ENCODE results near the gene ANXA4.
"Not testable (repeated sequence)": the region's sequence is repeated elsewhere in the genome, so short reads cannot be mapped to it uniquely, and the experiment has no call there.

Gene ANXA4

DNA sequence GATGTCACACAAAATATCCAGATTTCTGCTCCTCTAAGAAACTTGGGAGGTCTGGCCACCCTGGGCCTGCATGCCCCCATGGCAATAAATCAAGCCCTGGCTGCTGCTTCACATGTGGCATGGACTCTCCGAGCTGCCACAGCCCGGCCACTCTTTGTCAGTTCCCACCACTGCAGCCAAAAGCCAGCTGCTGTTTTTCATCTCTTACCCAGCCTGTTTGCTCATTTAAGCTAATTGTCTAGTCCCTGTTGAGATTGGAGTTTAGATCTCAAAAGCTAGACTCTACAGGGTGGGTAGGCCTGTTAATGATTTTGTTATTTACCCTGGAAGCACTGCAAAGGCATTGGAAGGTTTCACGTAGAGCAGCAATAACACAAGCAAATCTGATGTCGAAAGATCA lies 20.9 kb upstream of the ANXA4 start:
- no peak for DNase-seq (ENCODE audit: low spot score)

DNA sequence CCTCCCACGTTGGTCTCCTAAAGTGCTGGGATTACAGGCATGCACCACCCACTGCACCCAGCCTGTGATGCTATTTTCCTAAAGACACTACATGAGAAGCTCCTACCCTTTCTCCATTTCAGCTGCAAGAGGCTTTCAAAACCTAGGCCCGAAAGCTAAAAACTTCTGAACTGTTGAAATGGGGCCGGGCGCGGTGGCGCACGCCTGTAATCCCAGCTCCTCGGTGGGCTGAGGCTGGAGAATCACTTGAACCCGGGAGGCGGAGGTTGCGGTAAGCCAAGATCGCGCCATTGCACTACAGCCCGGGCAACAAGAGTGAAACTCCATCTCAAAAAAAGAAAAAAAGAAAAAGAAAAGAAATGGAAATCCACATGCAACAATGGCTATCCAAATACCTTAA lies 18.1 kb upstream of the ANXA4 start:
- DNase-seq (ENCODE audit: low spot score): no peak

- peak; percentile 62 for DNase-seq (ENCODE audit: low spot score)
These were observed 17.3 kb upstream of the ANXA4 start for GRCh38 chr2:69724540-69725159.

DNA sequence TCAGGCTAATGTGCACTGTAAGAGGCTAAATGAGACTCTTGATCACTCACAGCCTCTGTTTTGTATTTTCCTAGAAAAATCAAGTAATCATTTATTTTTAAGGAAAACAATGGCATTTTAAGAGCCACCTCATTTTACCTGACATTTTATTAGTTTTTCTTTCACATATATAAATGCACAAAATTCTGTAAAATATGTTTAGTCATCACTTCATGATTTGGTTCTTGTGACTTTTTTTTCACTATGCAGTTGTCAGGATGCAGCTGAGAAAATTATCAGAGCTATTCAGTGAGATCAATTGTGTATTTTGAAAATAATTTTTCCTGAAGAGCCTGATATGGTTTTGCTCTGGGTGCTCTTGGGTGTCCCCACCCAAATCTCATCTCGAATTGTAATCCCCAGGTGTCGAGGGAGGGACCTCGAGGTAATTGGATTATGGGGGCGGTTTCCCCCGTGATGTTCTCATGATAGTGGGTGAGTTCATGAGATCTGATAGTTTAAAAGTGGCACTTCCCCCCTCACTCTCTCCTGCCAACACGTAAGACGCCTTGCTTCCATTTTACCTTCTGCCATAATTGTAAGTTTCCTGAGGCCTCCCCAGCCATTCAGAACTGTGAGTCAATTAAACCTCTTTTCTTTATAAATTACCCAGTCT lies 16.1 kb upstream of the ANXA4 start:
- DNase-seq (ENCODE audit: low spot score): no peak

DNA sequence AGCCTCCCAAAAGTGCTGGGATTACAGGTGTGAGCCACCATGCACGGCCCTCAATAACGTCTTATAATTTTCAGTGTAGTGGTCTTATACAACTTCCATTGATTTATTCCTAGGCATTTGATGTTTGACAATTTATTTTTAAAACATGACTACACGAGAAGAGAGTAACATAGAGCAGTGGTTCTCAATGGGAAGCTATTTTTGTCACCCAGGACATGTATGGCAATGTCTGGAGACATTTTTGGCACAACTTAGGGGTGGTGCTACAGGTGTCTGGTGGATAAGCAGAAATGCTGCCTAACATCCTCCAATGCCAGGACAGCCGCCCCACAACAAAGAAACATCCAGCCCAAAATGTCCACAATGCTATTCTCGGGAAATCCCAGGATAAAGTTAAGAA lies 12.7 kb upstream of the ANXA4 start:
- no peak for DNase-seq (ENCODE audit: low spot score)

DNA sequence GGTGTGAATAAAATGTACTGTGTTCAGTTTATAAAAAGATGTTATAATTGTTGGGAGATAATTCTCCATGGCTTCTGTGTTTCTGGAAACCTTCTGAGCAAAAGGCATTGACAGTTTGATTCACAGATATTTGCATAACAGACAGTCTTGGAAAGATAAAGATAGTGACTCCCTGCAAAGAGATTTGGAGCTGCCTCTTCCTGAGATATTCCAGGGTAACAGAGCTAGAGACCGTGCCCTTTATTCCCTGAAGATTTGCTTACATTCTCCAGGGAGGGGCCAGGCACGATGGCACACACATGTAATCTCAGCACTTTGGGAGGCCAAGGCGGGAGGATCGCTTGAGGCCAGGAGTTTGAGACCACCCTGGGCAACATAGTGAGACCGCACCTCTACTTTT lies 12.2 kb upstream of the ANXA4 start:
- no peak for DNase-seq (ENCODE audit: low spot score)

- DNase-seq (ENCODE audit: low spot score): no peak
These were observed 10.6 kb upstream of the ANXA4 start for GRCh38 chr2:69731147-69731970.

DNA sequence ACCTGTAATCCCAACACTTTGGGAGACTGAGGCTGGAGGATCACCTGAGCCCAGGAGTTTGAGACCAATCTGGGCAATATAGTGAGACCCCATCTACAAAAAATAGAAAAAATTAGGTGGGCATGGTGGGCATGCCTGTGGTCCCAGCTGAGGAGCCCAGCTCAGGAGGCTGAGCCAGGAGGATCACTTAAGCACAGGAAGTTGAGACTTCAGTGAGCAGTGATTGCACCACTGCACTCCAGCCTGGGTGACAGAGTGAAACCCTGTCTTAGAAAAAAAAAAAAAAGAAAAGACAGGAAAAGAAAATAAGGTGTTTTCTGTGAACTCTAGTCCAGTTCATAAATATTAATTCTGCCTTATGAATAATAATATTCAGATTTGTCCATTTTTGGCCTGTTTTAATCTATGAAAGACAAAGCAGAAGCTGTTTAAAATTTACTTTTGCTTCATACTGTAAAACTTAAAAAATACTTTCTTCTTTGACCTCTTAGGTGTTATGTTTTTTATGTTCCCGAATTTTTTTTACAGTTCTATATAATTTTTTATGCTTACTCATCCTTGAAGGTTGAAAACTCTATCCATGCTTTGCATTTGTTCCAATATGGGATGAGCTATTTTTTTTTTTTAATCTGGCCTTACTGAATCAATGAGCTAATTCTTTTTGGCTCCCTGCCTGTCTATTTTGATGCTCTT lies 8.4 kb upstream of the ANXA4 start:
- DNase-seq (ENCODE audit: low spot score): no peak

- DNase-seq (ENCODE audit: low spot score): no peak
These were observed 7.8 kb upstream of the ANXA4 start for GRCh38 chr2:69734035-69734611.

- no peak for DNase-seq (ENCODE audit: low spot score)
These were observed 6.9 kb upstream of the ANXA4 start for GRCh38 chr2:69734854-69735544.

DNA sequence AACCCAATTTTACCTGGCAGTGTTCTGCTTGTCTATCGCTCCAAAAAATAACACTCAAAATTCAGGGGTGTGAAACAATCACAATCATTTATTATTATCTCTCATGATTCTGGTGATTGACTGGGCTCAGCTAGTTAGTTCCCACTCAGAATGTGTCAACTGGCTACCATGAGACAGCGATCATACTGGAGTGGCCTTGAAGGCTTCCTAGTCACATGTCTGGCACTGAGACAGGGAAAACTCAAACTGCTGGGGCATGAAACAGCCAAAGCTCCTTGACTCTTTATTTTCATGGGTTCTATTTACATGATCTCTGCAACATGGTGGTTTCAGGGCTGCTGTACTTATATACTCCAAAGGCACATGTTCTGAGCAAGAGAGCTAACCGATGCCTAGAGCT lies 6.2 kb upstream of the ANXA4 start:
- no peak for DNase-seq (ENCODE audit: low spot score)

DNA sequence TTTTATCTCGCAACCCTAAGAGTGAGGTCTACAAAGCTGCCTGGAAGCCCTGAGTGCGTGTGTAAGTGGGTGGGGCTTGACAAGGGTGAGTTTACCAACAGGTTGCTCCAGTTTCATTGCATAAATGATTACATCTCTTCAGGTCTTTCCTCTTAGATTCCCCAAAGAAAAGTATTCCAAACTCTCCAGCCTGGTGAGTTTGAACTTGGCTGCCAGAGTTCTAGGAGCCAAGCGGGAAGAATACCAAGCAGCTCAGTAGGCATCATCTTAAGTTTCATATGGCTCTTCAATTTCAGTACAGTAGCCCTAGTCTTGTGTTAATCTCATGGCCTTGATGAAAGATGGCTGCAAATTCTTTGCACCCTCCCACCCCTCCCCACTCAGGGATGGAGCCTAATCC lies 3.8 kb upstream of the ANXA4 start:
- DNase-seq (ENCODE audit: low spot score): not testable (repeated sequence)

DNA sequence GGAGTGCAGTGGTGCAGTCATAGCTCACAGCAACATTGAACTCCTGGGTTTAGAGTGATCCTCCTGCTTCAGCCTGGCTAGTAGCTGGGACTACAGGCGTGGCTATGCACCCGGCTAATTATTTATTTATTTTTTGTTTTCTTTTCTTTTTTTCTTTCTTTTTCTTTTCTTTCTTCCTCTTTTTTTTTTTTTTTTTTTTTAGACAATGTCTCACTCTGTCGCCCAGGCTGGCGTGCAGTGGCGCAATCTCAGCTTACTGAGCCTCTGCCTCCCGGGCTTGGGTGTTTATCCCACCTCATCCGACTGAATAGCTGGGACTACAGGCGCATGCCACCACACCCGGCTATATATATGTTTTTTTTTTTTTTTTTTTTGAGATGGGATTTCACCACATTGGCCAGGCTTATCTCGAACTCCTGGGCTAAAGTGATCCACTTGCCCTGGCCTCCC lies 1.4 kb upstream of the ANXA4 start:
- no peak for DNase-seq (ENCODE audit: low spot score)

DNA sequence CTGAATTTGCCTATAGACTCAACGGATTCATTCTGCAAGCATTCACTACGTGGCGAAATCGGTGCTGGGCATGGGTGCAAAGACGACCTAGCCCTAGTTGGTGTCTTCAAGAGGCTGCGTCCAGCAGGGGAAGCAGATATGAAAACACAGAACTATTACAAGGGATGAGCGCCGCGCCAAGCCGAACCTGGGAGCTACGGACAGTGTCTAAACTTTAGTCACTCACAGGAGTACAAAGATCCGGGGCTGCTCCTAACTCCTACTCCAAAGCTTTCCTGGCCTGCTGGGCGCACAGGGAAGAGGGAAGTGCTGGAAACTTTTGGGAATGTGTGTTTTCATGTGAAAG lies 732 bp upstream of the ANXA4 start:
- peak; percentile 76 for DNase-seq (ENCODE audit: low spot score)

DNA sequence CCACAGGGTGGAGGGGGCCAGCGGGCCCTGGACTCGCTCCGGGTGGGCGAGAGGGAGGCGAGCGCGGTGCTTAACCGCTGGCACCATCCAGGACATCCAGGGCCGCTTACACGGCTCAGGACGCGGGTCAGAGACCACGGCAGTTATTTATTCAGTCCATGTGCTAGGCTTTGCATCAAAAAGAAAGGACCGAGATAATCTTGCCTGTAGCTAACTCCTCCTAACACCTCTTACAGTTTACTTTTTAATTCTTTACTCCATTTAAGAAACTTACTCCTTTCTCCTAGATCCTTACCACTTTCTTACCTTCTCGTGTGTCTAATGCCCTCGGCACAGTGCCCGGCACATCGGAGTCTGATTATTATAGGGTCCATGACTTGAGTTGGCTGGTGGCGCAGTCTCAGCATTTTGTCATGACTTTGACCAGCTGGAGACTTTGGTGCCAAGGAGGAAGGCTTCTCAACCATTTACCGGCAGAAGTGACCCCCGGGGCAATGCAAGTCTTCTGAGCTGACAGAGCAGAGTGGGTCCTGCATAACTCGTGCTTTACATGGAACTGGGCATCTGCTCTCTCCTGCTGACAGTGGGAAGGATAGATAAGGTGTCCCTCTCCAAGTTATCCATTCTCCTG lies 503 bp downstream of the ANXA4 start:
- DNase-seq (ENCODE audit: low spot score): peak; percentile 31

DNA sequence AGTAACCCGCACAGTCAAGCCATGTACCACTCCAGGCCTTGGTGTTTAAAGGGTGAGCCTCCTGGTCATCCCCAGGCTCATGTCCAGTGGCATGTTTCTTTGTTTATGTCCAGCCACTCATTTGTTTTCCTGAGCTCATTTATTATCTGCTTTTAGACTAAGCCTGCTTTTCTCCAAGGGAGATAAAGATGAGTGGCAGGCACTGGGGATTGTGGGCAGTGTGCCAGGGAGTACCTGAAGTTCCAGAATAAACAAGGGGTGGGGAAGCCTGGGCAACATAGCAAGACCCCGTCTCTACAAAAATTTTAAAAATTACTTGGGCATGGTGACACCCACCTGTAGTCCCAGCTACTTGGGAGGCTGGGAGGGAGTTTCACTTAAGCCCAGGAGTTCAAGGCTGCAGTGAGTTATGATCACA lies 1.9 kb downstream of the ANXA4 start:
- DNase-seq (ENCODE audit: low spot score): no peak

GRCh38 chr2:69744456-69744855 lies 2.5 kb downstream of the ANXA4 start:
- DNase-seq (ENCODE audit: low spot score): no peak

GRCh38 chr2:69745035-69745434 lies 3.1 kb downstream of the ANXA4 start:
- DNase-seq (ENCODE audit: low spot score): no peak

DNA sequence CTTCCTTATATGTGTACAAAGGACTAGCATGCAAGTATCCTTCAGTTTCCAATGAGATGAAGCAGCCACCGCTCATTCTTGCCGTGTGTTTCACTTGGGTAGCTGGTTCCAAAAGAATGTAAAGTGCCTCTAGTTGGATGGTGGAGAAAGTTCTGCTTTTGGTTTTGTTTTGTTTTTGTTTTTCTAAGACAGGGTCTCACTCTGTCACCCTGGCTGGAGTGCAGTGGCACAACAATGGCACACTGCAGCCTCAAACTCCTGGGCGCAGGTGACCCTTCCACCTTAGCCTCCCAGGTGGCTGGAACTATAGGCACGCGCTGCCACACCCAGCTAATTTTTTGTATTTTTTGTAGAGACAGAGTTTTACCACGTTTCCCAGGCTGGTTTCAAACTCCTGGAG lies 8.3 kb downstream of the ANXA4 start:
- DNase-seq (ENCODE audit: low spot score): no peak

- no peak for DNase-seq (ENCODE audit: low spot score)
These were observed 11.9 kb downstream of the ANXA4 start for GRCh38 chr2:69753659-69754363.

GRCh38 chr2:69754633-69755032 lies 12.7 kb downstream of the ANXA4 start:
- DNase-seq (ENCODE audit: low spot score): no peak
